Nephron (organoid): ENCODE measurements around the gene PRR11.
A peak's percentile ranks its signal among the peaks of the same experiment; 100 is the strongest.

Experiments used
- H3K27ac Mint-ChIP-seq, 3 experiments: 2 replicates each; pipeline ENCODE4 v1.8.0; 2020; ENCODE audit warnings: mixed read lengths in 3 of 3, mild to moderate bottlenecking in 2 of 3, moderate library complexity in 1 of 3
- H3K27me3 Mint-ChIP-seq: 2 replicates; pipeline ENCODE4 v1.8.0; 2021; ENCODE audit warnings: low read depth, mild to moderate bottlenecking, moderate library complexity, mixed read lengths
- H3K36me3 Mint-ChIP-seq: 2 replicates; pipeline ENCODE4 v1.8.0; 2020; ENCODE audit warnings: low read depth, mixed read lengths
- H3K4me1 Mint-ChIP-seq: 2 replicates; pipeline ENCODE4 v1.8.0; 2020; ENCODE audit warnings: mixed read lengths
- H3K4me3 Mint-ChIP-seq, 3 experiments: 2 replicates each; pipeline ENCODE4 v1.8.0; 2020; ENCODE audit warnings: mild to moderate bottlenecking in 3 of 3, mixed read lengths in 3 of 3, moderate library complexity in 2 of 3
- H3K9me3 Mint-ChIP-seq: 2 replicates; pipeline ENCODE4 v1.8.0; 2020; ENCODE audit warnings: mixed read lengths
- TF ChIP-seq, protein P1 (sequence below), 3 experiments: fragments of 200-600 bp; sonication (generic); IDR thresholded peaks; one replicate each; pipeline ENCODE4 v1.5.0; 2021; ENCODE audit warnings: antibody characterized with exemption in 3 of 3; ENCODE audit not compliant: unreplicated experiment in 3 of 3

Gene PRR11

DNA sequence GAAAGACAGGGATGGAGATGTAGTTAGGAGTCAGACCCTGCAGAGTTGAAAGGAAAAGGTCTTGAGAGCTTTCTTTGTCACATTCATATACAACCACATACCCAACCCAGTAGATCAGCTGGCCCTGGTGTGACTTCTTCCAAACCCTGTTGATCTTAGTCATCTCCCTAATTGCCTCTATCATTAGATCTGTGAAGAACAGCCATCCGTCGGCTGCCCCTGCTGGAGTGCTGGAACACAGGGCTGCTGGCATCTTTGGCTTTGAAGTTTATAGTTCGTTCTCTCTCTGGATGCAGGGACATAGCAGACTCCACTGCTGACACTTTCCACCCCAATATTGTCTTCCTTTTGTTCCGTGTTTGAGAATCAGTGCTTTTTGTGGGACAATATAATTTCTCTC is 43.9 kb downstream of the PRR11 start:
- Mint-ChIP-seq H3K9me3 (no peaks in the 10 kb centered on the region), H3K36me3 (peaks cover 22% of the 10 kb centered on the region), H3K27ac (no peak overlapping the region), H3K27me3 (no peaks in the 10 kb centered on the region), H3K4me1 (no peaks in the 10 kb centered on the region), H3K4me3 (no peak overlapping the region)
- TF ChIP-seq, protein P1, sequence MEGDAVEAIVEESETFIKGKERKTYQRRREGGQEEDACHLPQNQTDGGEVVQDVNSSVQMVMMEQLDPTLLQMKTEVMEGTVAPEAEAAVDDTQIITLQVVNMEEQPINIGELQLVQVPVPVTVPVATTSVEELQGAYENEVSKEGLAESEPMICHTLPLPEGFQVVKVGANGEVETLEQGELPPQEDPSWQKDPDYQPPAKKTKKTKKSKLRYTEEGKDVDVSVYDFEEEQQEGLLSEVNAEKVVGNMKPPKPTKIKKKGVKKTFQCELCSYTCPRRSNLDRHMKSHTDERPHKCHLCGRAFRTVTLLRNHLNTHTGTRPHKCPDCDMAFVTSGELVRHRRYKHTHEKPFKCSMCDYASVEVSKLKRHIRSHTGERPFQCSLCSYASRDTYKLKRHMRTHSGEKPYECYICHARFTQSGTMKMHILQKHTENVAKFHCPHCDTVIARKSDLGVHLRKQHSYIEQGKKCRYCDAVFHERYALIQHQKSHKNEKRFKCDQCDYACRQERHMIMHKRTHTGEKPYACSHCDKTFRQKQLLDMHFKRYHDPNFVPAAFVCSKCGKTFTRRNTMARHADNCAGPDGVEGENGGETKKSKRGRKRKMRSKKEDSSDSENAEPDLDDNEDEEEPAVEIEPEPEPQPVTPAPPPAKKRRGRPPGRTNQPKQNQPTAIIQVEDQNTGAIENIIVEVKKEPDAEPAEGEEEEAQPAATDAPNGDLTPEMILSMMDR (IDR thresholded peaks at IDR 0.05; ENCODE audit: unreplicated experiment in 3 of 3): no peak

GRCh38 chr17:59202320-59202719 is 46.8 kb downstream of the PRR11 start:
- no peak overlapping the region for H3K27ac Mint-ChIP-seq
- no peaks in the 10 kb centered on the region for H3K27me3 Mint-ChIP-seq
- TF ChIP-seq, protein P1 (IDR thresholded peaks at IDR 0.05; ENCODE audit: unreplicated experiment in 3 of 3): no peak
- peaks cover 18% of the 10 kb centered on the region for H3K36me3 Mint-ChIP-seq
- no peaks in the 10 kb centered on the region for H3K4me1 Mint-ChIP-seq
- no peak overlapping the region for H3K4me3 Mint-ChIP-seq
- no peaks in the 10 kb centered on the region for H3K9me3 Mint-ChIP-seq

- H3K4me1 Mint-ChIP-seq: peaks cover 12% of the 10 kb centered on the region
- peak overlapping the region in 2 of 3 experiments; percentile 94 to 95 for H3K27ac Mint-ChIP-seq
- no peaks in the 10 kb centered on the region for H3K27me3 Mint-ChIP-seq
- H3K4me3 Mint-ChIP-seq: peak overlapping the region; percentile 96 to 98 (median 98)
- TF ChIP-seq, protein P1 (IDR thresholded peaks at IDR 0.05; ENCODE audit: unreplicated experiment in 3 of 3): no peak
- H3K36me3 Mint-ChIP-seq: peaks cover 4% of the 10 kb centered on the region
- H3K9me3 Mint-ChIP-seq: no peaks in the 10 kb centered on the region
Observed at GRCh38 chr17:59219370-59219769, 63.8 kb downstream of the PRR11 start.

DNA sequence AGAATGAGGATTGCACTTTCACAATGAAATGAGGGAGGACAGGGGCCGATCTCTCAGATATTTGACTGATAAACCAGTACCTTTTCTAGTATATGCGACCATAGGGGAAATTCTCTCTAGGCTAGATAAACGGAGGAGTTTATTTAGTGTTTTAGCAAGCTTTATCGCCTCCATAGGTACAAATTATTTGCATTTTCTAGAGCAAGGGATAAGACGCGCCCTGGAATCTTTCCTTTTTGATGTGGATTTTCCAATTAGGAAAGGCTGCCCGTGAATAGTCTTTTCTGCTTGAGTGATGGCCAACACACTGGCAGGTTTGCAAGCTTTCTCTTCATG is 64.4 kb downstream of the PRR11 start:
- Mint-ChIP-seq H3K4me1 (peaks cover 12% of the 10 kb centered on the region), H3K4me3 (peak overlapping the region; percentile 96 to 98 (median 98)), H3K27me3 (no peaks in the 10 kb centered on the region), H3K9me3 (no peaks in the 10 kb centered on the region), H3K36me3 (no peaks in the 10 kb centered on the region), H3K27ac (peak overlapping the region; percentile 60 to 95 (median 94))
- TF ChIP-seq, protein P1 (IDR thresholded peaks at IDR 0.05; ENCODE audit: unreplicated experiment in 3 of 3): no peak

GRCh38 chr17:59220328-59221158 is 65.0 kb downstream of the PRR11 start, which contains the start of gene GDPD1:
TSS of gene GDPD1 (plus strand) at chr17:59220511. CDS start at chr17:59220610, 99 bp downstream.
- peak within 1 kb of the TSS; percentile 96 to 98 (median 98) for H3K4me3 Mint-ChIP-seq
- peak within 1 kb of the TSS; percentile 60 to 95 (median 94) for H3K27ac Mint-ChIP-seq
- H3K36me3 Mint-ChIP-seq: no peaks in the 10 kb centered on the region
- TF ChIP-seq, protein P1 (IDR thresholded peaks at IDR 0.05; ENCODE audit: unreplicated experiment in 3 of 3): peak; percentile 66 to 76 (median 74)
- no peaks in the 10 kb centered on the region for H3K9me3 Mint-ChIP-seq
- H3K27me3 Mint-ChIP-seq: no peaks in the 10 kb centered on the region
- H3K4me1 Mint-ChIP-seq: peaks cover 12% of the 10 kb centered on the region
